ENCODE data around the gene GRIK1. TPM values are rescaled to one million over a fixed set of nuclear protein-coding genes. Genes with fewer than 3 reads are reported as not detected.

Gene GRIK1
- total and polyA plus RNA-seq, 2 donors (not counting 1 experiment from before 2014, with no cell fraction given), result not detected

DNA sequence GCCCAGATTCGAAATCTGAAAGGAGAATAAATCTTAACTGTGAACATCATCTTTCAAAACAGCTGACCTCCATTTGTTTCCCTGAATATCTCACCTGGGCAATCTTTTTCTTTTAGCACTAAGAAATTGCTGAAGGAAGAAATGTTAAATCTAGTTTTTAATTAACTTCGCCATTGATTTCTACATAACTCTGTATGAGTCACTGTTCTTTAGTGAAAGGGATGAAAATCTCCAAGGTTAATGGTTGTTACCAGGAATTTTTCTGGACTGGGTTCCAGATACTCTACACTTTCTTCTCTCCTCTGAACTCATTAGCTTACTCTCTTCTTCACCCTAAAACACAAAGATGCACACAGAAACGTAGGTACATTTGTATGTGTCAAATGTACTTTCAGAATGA lies 405.3 kb downstream of the GRIK1 start:
- H3K36me3 ChIP-seq (replicated peaks in 1 of 2; ENCODE audit: control extremely low read depth in 1 of 2, control insufficient read depth in 1 of 2, extremely low read depth in 1 of 2, insufficient read depth in 2 of 2, low read length in 1 of 2), result no peaks in the 10 kb centered on the region
- TF ChIP-seq CTCF (IDR thresholded peaks at IDR 0.05), result no peak
- TF ChIP-seq EZH2 (IDR thresholded peaks at IDR 0.05; ENCODE audit: borderline replicate concordance, insufficient read depth, low read depth, low read length, poor library complexity, severe bottlenecking), result no peak
- no peaks in the 10 kb centered on the region for H3K79me2 ChIP-seq (ENCODE audit: control insufficient read depth, insufficient read depth, low read length)
- H4K20me1 ChIP-seq (ENCODE audit: control insufficient read depth, insufficient read depth, low read length, poor library complexity, severe bottlenecking), result no peaks in the 10 kb centered on the region
- no peak overlapping the region for H3K4me2 ChIP-seq (replicated peaks; ENCODE audit: low read depth, low read length, poor library complexity, severe bottlenecking)
- ATAC-seq (ENCODE audit: low read depth) (no peak), DNase-seq (no peak)
- POLR2A ChIA-PET, result no interaction called here
- H3K4me3 ChIP-seq (ENCODE audit: control extremely low read depth in 1 of 5, extremely low read depth in 1 of 5, insufficient read depth in 1 of 5, low read depth in 2 of 5, low read length in 4 of 5), result no peak overlapping the region
- no peak overlapping the region for H3K9ac ChIP-seq (ENCODE audit: low read length)
- Mint-ChIP-seq H3K9me3 (ENCODE audit: insufficient read depth) (peaks cover 4% of the 10 kb centered on the region), H3K27ac (no peak overlapping the region), H3K4me3 (no peak overlapping the region), H3K27me3 (no peaks in the 10 kb centered on the region), H3K4me1 (no peaks in the 10 kb centered on the region)
- H3K4me1 ChIP-seq (ENCODE audit: control insufficient read depth in 2 of 2, insufficient read depth in 2 of 2, low read length in 2 of 2), result no peaks in the 10 kb centered on the region
- H2AFZ ChIP-seq (ENCODE audit: insufficient read depth, low read depth, low read length, poor library complexity, severe bottlenecking), result no peak overlapping the region
- no peaks in the 10 kb centered on the region for H3K27me3 ChIP-seq (replicated peaks in 1 of 4; ENCODE audit: control extremely low read depth in 1 of 4, control insufficient read depth in 3 of 4, insufficient read depth in 4 of 4, low read length in 3 of 4)
- no CpG with 5 or more reads among the region's 3 CpGs for WGBS (ENCODE audit: insufficient coverage)
- intact Hi-C loops (cut with micrococcal nuclease), result no loop called here
- CTCF ChIA-PET, result no interaction called here
- H3K27ac ChIP-seq (ENCODE audit: low read length in 2 of 2), result no peak overlapping the region
- peaks cover 0 to 5% (median 0%) of the 10 kb centered on the region in 3 donors for H3K9me3 ChIP-seq (ENCODE audit: control extremely low read depth in 1 of 3, control insufficient read depth in 2 of 3, insufficient read depth in 1 of 3, low read length in 2 of 3)

DNA sequence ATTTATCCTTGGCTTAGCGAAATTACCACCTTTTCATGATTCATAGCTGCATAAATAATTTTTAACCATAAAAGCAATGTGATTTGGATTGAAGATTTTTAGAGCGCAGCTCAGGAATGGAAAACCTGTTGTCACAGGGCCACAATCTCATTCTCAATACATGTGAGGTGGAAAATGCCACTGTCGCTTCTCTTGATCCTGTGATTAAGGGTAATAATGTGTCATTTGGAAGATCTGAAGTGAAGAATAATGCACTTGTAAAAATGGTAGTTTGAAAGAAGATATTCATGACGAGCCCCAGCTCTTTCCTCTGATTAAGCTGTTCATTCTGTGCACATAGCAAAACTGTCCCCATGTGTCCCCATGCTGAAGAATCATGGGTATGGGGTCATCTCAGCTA lies 410.7 kb downstream of the GRIK1 start:
- H3K79me2 ChIP-seq (ENCODE audit: control insufficient read depth, insufficient read depth, low read length), result no peaks in the 10 kb centered on the region
- TF ChIP-seq CTCF (IDR thresholded peaks at IDR 0.05) (no peak), EZH2 (IDR thresholded peaks at IDR 0.05; ENCODE audit: borderline replicate concordance, insufficient read depth, low read depth, low read length, poor library complexity, severe bottlenecking) (no peak)
- no peak for DNase-seq
- H3K4me3 ChIP-seq (ENCODE audit: control extremely low read depth in 1 of 5, extremely low read depth in 1 of 5, insufficient read depth in 1 of 5, low read depth in 2 of 5, low read length in 4 of 5), result no peak overlapping the region
- H3K4me1 ChIP-seq (ENCODE audit: control insufficient read depth in 2 of 2, insufficient read depth in 2 of 2, low read length in 2 of 2), result no peaks in the 10 kb centered on the region
- Mint-ChIP-seq H3K27me3 (no peaks in the 10 kb centered on the region), H3K27ac (no peak overlapping the region), H3K4me1 (no peaks in the 10 kb centered on the region), H3K4me3 (no peak overlapping the region), H3K9me3 (ENCODE audit: insufficient read depth) (peaks cover 13% of the 10 kb centered on the region)
- no peak overlapping the region for H2AFZ ChIP-seq (ENCODE audit: insufficient read depth, low read depth, low read length, poor library complexity, severe bottlenecking)
- no peaks in the 10 kb centered on the region for H4K20me1 ChIP-seq (ENCODE audit: control insufficient read depth, insufficient read depth, low read length, poor library complexity, severe bottlenecking)
- ChIA-PET POLR2A (no interaction called here), CTCF (no interaction called here)
- H3K27ac ChIP-seq (ENCODE audit: low read length in 2 of 2), result no peak overlapping the region
- no peak for ATAC-seq (ENCODE audit: low read depth)
- no peak overlapping the region for H3K9ac ChIP-seq (ENCODE audit: low read length)
- intact Hi-C loops (cut with micrococcal nuclease), result no loop called here
- H3K36me3 ChIP-seq (replicated peaks in 1 of 2; ENCODE audit: control extremely low read depth in 1 of 2, control insufficient read depth in 1 of 2, extremely low read depth in 1 of 2, insufficient read depth in 2 of 2, low read length in 1 of 2), result no peaks in the 10 kb centered on the region
- no peaks in the 10 kb centered on the region for H3K27me3 ChIP-seq (replicated peaks in 1 of 4; ENCODE audit: control extremely low read depth in 1 of 4, control insufficient read depth in 3 of 4, insufficient read depth in 4 of 4, low read length in 3 of 4)
- no CpG with 5 or more reads among the region's 4 CpGs for WGBS (ENCODE audit: insufficient coverage)
- H3K4me2 ChIP-seq (replicated peaks; ENCODE audit: low read depth, low read length, poor library complexity, severe bottlenecking), result no peak overlapping the region
- H3K9me3 ChIP-seq (ENCODE audit: control extremely low read depth in 1 of 3, control insufficient read depth in 2 of 3, insufficient read depth in 1 of 3, low read length in 2 of 3), result peaks cover 2 to 24% (median 21%) of the 10 kb centered on the region in 3 donors
